HCT116 (cell line): Measurements from ENCODE around the gene GALNT13. TPM values are rescaled to one million over a fixed set of nuclear protein-coding genes. Genes with fewer than 3 reads are reported as not detected.

Source experiments
- ATAC-seq: fragments of 200-7000 bp; cut with Tn5 transposase; 2 replicates; pipeline ENCODE4 v1.9.1; 2020; ENCODE audit warnings: mild to moderate bottlenecking, moderate library complexity
- BruUV-seq: library from RNA; stranded (reverse); fragments of 400-500 nt; replicated peaks from 2 replicates; lab custom pipeline; 2021; lab: Mats Ljungman, UMichigan
- CTCF ChIA-PET: fragments of 300-600 bp; sonication (Branson Sonifier 250); formaldehyde crosslinking; loops from one replicate; lab custom pipeline; 2021; ENCODE audit warnings: antibody characterized with exemption; lab: Charles Lee
- POLR2A ChIA-PET: fragments of 300-600, 350-600 bp; sonication (Branson Sonifier 250); formaldehyde crosslinking; loops from one replicate; lab custom pipeline; 2021; ENCODE audit warnings: antibody characterized with exemption; lab: Charles Lee
- RAD21 ChIA-PET, 2 experiments: fragments of 300-600 bp; sonication (Branson Sonifier 250); formaldehyde crosslinking; loops; one replicate each; lab custom pipeline; 2023; ENCODE audit warnings: low total read pairs in 2 of 2; ENCODE audit not compliant: uncharacterized antibody in 2 of 2, unreplicated experiment in 2 of 2, low non-redundant PET in 1 of 2; lab: Charles Lee
- DNase-seq: peaks from one replicate; pipeline ENCODE4 v3.0.0-alpha.2; 2010; ENCODE audit warnings: low read depth, low spot score
- H2AFZ ChIP-seq: fragments of 200-600 bp; shearing (Covaris generic), sonication (generic); 2 replicates; pipeline ENCODE4 v1.6.1; 2017; ENCODE audit warnings: low read depth, mixed run types, mixed read lengths, antibody characterized with exemption, low read length; ENCODE audit not compliant: poor library complexity, severe bottlenecking
- H3K27ac ChIP-seq: 2 replicates; pipeline ENCODE4 v1.5.1; 2012; ENCODE audit warnings: low read depth, low read length
- H3K27me3 ChIP-seq: fragments of 200-600 bp; sonication (generic); 2 replicates; pipeline ENCODE4 v1.6.1; 2016; ENCODE audit warnings: mixed run types, low read length, mixed read lengths; ENCODE audit not compliant: insufficient read depth
- H3K36me3 ChIP-seq, 2 experiments: fragments of 200-500 bp in 1 of 2; fragments of 200-600 bp in 1 of 2; sonication (Bioruptor generic) in 1 of 2; sonication (generic) in 1 of 2; 2 replicates each; pipeline versions ENCODE4 v1.5.1 to v1.6.1; 2014 to 2016; ENCODE audit warnings: low read length in 2 of 2, inconsistent platforms in 1 of 2, mixed read lengths in 1 of 2, mixed run types in 1 of 2; ENCODE audit not compliant: insufficient read depth in 2 of 2, control insufficient read depth in 1 of 2
- H3K4me1 ChIP-seq, 2 experiments: fragments of 200-600 bp in 1 of 2; sonication (generic) in 1 of 2; 2 replicates each; pipeline versions ENCODE4 v1.5.1 to v1.6.1; 2012 to 2017; ENCODE audit warnings: low read length in 2 of 2, inconsistent platforms in 1 of 2, mild to moderate bottlenecking in 1 of 2, mixed read lengths in 1 of 2, mixed run types in 1 of 2, moderate library complexity in 1 of 2; ENCODE audit not compliant: insufficient read depth in 2 of 2, control insufficient read depth in 1 of 2
- H3K4me2 ChIP-seq: fragments of 200-600 bp; sonication (generic); 2 replicates; pipeline ENCODE4 v1.6.1; 2017; ENCODE audit warnings: mixed run types, low read length, mixed read lengths
- H3K4me3 ChIP-seq, 2 experiments: fragments of 200-600 bp in 1 of 2; sonication (generic) in 1 of 2; replicated peaks in 1 of 2; 2 replicates each; pipeline ENCODE4 v1.5.1; 2011 to 2016; ENCODE audit warnings: low read length in 2 of 2, control low read depth in 1 of 2, low read depth in 1 of 2, mild to moderate bottlenecking in 1 of 2, mixed read lengths in 1 of 2, mixed run types in 1 of 2
- H3K79me2 ChIP-seq: fragments of 200-600 bp; sonication (generic); 2 replicates; pipeline ENCODE4 v1.6.1; 2017; ENCODE audit warnings: mild to moderate bottlenecking, mixed run types, low read length, moderate library complexity, mixed read lengths; ENCODE audit not compliant: insufficient read depth
- H3K9ac ChIP-seq: fragments of 200-600 bp; sonication (generic); 2 replicates; pipeline ENCODE4 v1.6.1; 2016; ENCODE audit warnings: low read length, mixed read lengths
- H3K9me2 ChIP-seq: fragments of 200-600 bp; sonication (generic), shearing (Covaris generic); 2 replicates; pipeline ENCODE4 v1.6.1; 2017; ENCODE audit warnings: mixed run types, mild to moderate bottlenecking, moderate library complexity; ENCODE audit not compliant: insufficient read depth
- H3K9me3 ChIP-seq, 2 experiments: fragments of 200-500 bp in 1 of 2; fragments of 200-600 bp in 1 of 2; sonication (Bioruptor generic) in 1 of 2; sonication (generic) in 1 of 2; 2 replicates each; pipeline ENCODE4 v1.6.1; 2014 to 2017; ENCODE audit warnings: low read length in 2 of 2, mixed read lengths in 2 of 2, inconsistent platforms in 1 of 2, low read depth in 1 of 2, mild to moderate bottlenecking in 1 of 2, mixed run types in 1 of 2, moderate library complexity in 1 of 2; ENCODE audit not compliant: control insufficient read depth in 1 of 2, insufficient read depth in 1 of 2
- H4K20me1 ChIP-seq: fragments of 200-600 bp; sonication (generic), shearing (Covaris generic); 2 replicates; pipeline ENCODE4 v1.6.1; 2017; ENCODE audit warnings: mixed run types, mild to moderate bottlenecking, moderate library complexity; ENCODE audit not compliant: insufficient read depth
- CBX3 ChIP-seq: IDR thresholded peaks from 2 replicates; pipeline ENCODE4 v1.6.1; 2012; ENCODE audit warnings: low read depth
- CEBPB ChIP-seq: IDR thresholded peaks from 2 replicates; pipeline ENCODE4 v1.6.1; 2012; ENCODE audit warnings: low read depth
- EGR1 ChIP-seq: IDR thresholded peaks from 2 replicates; pipeline ENCODE4 v1.6.1; 2012; ENCODE audit warnings: low read depth
- EZH2 ChIP-seq: fragments of 200-600 bp; sonication (generic); IDR thresholded peaks from 2 replicates; pipeline ENCODE4 v1.6.1; 2017; ENCODE audit warnings: antibody characterized with exemption, mixed run types
- EZH2phosphoT487 ChIP-seq: fragments of 200-600 bp; IDR thresholded peaks from 2 replicates; pipeline ENCODE4 v1.6.1; 2018; ENCODE audit warnings: antibody characterized with exemption, borderline replicate concordance
- FOSL1 ChIP-seq: IDR thresholded peaks from 2 replicates; pipeline ENCODE4 v1.6.1; 2012; ENCODE audit warnings: low read depth
- MAX ChIP-seq: IDR thresholded peaks from 2 replicates; pipeline ENCODE4 v1.6.1; 2012
- POLR2A ChIP-seq: IDR thresholded peaks from 2 replicates; pipeline ENCODE4 v1.7.0; 2011; ENCODE audit warnings: borderline replicate concordance; ENCODE audit not compliant: insufficient read depth, insufficient read length; ENCODE audit errors: extremely low read depth
- REST ChIP-seq: IDR thresholded peaks from 2 replicates; pipeline ENCODE4 v1.6.1; 2012; ENCODE audit warnings: low read depth
- SIN3A ChIP-seq: IDR thresholded peaks from 2 replicates; pipeline ENCODE4 v1.6.1; 2012; ENCODE audit warnings: low read depth
- SRF ChIP-seq: IDR thresholded peaks from 2 replicates; pipeline ENCODE4 v1.6.1; 2012; ENCODE audit warnings: low read depth
- YY1 ChIP-seq: IDR thresholded peaks from 2 replicates; pipeline ENCODE4 v1.6.1; 2011; ENCODE audit warnings: low read length, low read depth, moderate library complexity, mild to moderate bottlenecking; ENCODE audit not compliant: insufficient replicate concordance; ENCODE audit errors: extremely low read depth
- ZBTB33 ChIP-seq: IDR thresholded peaks from 2 replicates; pipeline ENCODE4 v1.6.1; 2011; ENCODE audit warnings: mild to moderate bottlenecking, low read length, moderate library complexity; ENCODE audit not compliant: insufficient replicate concordance; ENCODE audit errors: extremely low read depth
- ZFX ChIP-seq: fragments of 450-650 bp; IDR thresholded peaks from 2 replicates; pipeline ENCODE4 v1.6.1; 2017
- ZNF274 ChIP-seq: fragments of 200-500 bp; sonication (Bioruptor generic); IDR thresholded peaks from 2 replicates; pipeline ENCODE4 v1.6.1; 2014; ENCODE audit warnings: mild to moderate bottlenecking, low read depth, low read length, inconsistent platforms
- intact Hi-C: fragments of 100-400 bp; cut with micrococcal nuclease; formaldehyde crosslinking; loops from 2 replicates; pipeline ENCODE4 v1.10.0; 2022
- total RNA-seq: library from RNA; stranded (reverse); gene quantifications from one replicate; pipeline ENCODE4 v1.2.1, GENCODE V29; 2021; ENCODE audit not compliant: unreplicated experiment

GALNT13 gene
- total RNA-seq, 1 experiment from 2014 or later, result 0.44 TPM

- H4K20me1 ChIP-seq, result no peaks in the 10 kb centered on the region
- intact Hi-C loops, result no loop called here
- H3K4me1 ChIP-seq, result no peaks in the 10 kb centered on the region
- no peaks in the 10 kb centered on the region for H3K27me3 ChIP-seq
- H3K9ac ChIP-seq, result no peak overlapping the region
- H3K9me3 ChIP-seq, result no peaks in the 10 kb centered on the region
- H3K27ac ChIP-seq, result no peak overlapping the region
- H3K9me2 ChIP-seq, result no peaks in the 10 kb centered on the region
- no peak for ATAC-seq
- BruUV-seq, result no TSS peak
- no peak overlapping the region for H3K4me3 ChIP-seq
- DNase-seq, result no peak
- no peak overlapping the region for H3K4me2 ChIP-seq
- H3K36me3 ChIP-seq, result no peaks in the 10 kb centered on the region
- no peak overlapping the region for H2AFZ ChIP-seq
- CTCF ChIA-PET, result no interaction called here
- no peak for TF ChIP-seq MAX
- RAD21 ChIA-PET, result no interaction called here
- POLR2A ChIA-PET, result no interaction called here
- no peaks in the 10 kb centered on the region for H3K79me2 ChIP-seq
These were observed 82.0 kb downstream of the GALNT13 start for GRCh38 chr2:153953761-153954160.

GRCh38 chr2:153963256-153963655, 91.5 kb downstream of the GALNT13 start:
- no peak overlapping the region for H3K27ac ChIP-seq
- TF ChIP-seq ZFX (no peak), EZH2 (no peak), CBX3 (no peak), MAX (no peak), FOSL1 (no peak), ZBTB33 (no peak), YY1 (no peak), EGR1 (no peak), SIN3A (no peak), SRF (no peak), POLR2A (no peak), EZH2phosphoT487 (no peak), REST (no peak), ZNF274 (no peak), CEBPB (no peak)

More at GRCh38 chr2:153963256-153963655, 91.5 kb downstream of the GALNT13 start:
- CTCF ChIA-PET, result no interaction called here
- Histone ChIP-seq H4K20me1 (no peaks in the 10 kb centered on the region), H3K4me1 (no peaks in the 10 kb centered on the region), H3K27me3 (no peaks in the 10 kb centered on the region), H3K36me3 (no peaks in the 10 kb centered on the region), H3K9me3 (no peaks in the 10 kb centered on the region), H3K9me2 (no peaks in the 10 kb centered on the region), H3K4me3 (no peak overlapping the region), H3K4me2 (no peak overlapping the region), H3K79me2 (no peaks in the 10 kb centered on the region), H2AFZ (no peak overlapping the region), H3K9ac (no peak overlapping the region)
- no peak for ATAC-seq
- POLR2A ChIA-PET, result no interaction called here
- RAD21 ChIA-PET, result no interaction called here
- intact Hi-C loops, result no loop called here
- no TSS peak for BruUV-seq
- DNase-seq, result no peak
